Myocyte (in vitro differentiated cells): ENCODE measurements around the gene PLB1. TPM values are rescaled to one million over a fixed set of nuclear protein-coding genes. Genes with fewer than 3 reads are reported as not detected.

Experiments
- DNase-seq: peaks from one replicate; pipeline ENCODE4 v3.0.0-alpha.2; 2012; ENCODE audit warnings: low read depth
- total RNA-seq: library from RNA; depleted of rRNA; stranded (reverse); fragments of >200 nt; gene quantifications from 2 replicates; pipeline ENCODE4 v1.2.3, GENCODE V29; 2014

The PLB1 gene
- total RNA-seq, 1 donor from 2014 or later: 0.24 TPM

GRCh38 chr2:28684142-28684858, 188.4 kb downstream of the PLB1 start:
- DNase-seq: peak; percentile 74

GRCh38 chr2:28687171-28687570, 191.3 kb downstream of the PLB1 start:
- no peak for DNase-seq

- peak; percentile 43 for DNase-seq
These were observed 192.0 kb downstream of the PLB1 start for GRCh38 chr2:28687640-28688385.

- no peak for DNase-seq
These were observed 193.0 kb downstream of the PLB1 start for GRCh38 chr2:28688818-28689217.

- no peak for DNase-seq
These were observed 193.9 kb downstream of the PLB1 start for GRCh38 chr2:28689771-28690170.

- DNase-seq: peak; percentile 66
These were observed 196.6 kb downstream of the PLB1 start for GRCh38 chr2:28692411-28692810.

- DNase-seq: no peak
These were observed 197.4 kb downstream of the PLB1 start for GRCh38 chr2:28693223-28693622.

Other genes starting within 250 kb of the PLB1 start
- 106 and 124 TPM in 2 replicates for gene FOSL2, start 103.2 kb upstream of the PLB1 start, total RNA-seq